ENCODE results near the gene OR51V1. TPM values are rescaled to one million over a fixed set of nuclear protein-coding genes. Genes with fewer than 3 reads are reported as not detected.
"Not testable (repeated sequence)": the region's sequence is repeated elsewhere in the genome, so short reads cannot be mapped to it uniquely, and the experiment has no call there.

Gene OR51V1
- total RNA-seq, 2 donors from 2014 or later: not detected

DNA sequence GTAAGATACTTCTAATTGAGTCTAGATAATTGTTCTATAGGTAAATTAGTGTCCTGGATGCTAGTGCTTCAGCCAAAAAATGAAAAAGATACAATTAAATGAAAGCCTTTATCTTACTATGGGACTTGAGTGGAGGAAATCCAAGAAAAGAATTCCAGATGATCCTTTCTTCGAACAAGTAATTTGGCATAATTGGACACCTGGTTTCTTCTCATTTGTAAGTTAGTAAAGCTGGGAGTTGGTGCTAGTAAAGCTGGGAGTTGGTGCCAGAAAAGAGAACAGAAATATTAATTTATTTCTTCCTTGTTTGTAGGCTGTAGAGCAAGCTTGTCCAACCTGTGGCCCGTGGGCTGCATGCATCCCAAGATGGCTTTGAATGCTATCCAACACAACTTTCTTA lies 12.3 kb downstream of the OR51V1 start:
- DNase-seq (no peak), ATAC-seq (no peak)
- intact Hi-C loops (cut with DNase I): no loop called here

DNA sequence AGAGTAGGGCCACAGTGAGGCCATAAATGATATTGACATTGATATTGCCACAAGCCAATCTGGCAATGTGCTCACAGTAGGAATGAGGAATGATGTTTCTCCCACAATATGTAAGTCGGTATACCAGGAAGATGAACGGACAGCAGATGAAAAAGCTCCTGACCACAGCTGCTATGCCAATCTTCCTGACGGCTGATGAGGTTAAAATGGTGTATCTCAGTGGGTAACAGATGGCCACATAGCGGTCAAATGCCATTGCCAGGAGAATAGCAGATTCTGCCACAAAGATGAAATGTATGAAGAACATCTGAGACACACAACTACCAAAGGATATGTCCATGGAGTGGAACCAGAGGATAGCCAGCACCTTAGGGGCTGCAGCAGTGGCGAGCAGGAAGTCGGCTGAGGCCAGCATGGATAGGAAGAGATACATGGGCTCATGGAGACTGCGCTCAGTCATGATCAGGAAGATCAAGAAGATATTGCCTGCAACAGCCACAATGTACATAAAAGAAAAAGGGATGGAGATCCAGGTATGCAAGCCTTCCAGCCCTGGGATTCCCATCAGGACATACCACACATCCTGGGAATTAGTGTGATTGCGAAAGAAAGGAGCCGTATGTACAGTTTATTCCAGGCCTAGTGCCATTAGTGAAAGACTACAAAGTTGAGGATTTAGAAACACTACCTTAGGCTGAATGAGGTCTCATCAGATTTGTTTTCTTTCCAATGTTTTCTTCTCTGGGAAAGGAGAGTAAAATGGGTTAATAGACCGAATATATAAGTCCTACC lies 22.2 kb downstream of the OR51V1 start:
- ATAC-seq: no peak
- intact Hi-C loops (cut with DNase I): no loop called here
- no peak for DNase-seq

DNA sequence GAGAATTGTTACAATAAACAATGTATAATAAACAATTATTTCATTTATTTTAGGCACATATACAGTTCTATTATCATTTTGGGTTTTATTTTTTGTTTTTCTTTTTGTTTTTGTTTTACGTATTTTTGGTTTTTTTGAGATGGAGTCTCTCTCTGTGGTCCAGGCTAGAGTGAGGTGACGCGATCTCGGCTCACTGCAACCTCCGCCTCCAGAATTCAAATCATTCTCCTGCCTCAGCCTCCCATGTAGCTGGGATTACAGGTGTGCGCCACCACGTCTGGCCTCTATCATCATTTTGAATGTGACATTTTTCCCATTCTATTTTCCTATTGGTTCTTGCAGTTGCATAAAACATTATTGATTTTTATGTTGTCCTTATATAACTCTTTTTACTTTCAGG lies 25.5 kb downstream of the OR51V1 start:
- DNase-seq: no peak
- intact Hi-C loops (cut with DNase I): no loop called here
- ATAC-seq: no peak

DNA sequence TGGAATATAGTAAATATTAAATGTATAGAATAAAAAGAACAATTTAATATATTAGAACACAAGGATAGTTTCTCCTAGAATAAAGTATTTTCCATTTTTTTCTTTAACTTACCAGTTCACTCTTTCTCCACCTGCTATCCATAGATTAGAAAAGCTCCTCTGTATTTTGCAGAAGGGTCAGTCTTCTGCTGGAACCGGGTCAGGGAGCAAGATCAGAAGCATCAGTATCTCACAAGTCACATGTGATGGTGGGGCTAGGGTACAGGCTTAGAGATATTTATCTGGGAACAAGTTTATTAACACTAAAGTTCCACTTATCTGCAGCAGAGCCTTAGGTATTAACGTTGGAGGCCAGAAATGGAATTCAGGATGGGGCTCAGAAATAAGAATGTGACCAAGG lies 28.6 kb downstream of the OR51V1 start:
- no peak for ATAC-seq

DNA sequence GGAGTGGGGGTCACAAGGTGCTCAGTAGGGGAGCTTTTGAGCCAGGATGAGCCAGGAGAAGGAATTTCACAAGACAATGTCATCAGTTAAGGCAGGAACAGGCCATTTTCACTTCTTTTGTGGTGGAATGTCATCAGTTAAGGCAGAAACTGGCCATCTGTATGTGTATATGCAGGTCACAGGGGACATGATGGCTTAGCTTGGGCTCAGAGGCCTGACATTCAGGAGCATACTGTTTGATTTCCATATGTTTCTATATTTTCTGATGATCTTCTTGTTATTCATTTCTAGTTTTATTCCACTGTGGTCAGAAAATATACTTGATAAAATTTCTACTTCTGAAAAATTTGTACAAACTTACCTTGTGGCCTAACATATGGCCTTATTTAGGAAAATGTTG lies 34.6 kb downstream of the OR51V1 start:
- DNase-seq; intact Hi-C loops (cut with DNase I); ATAC-seq: not testable (repeated sequence)

More for the DNA sequence above, 28.6 kb downstream of the OR51V1 start:
- intact Hi-C loops (cut with DNase I): no loop called here
- DNase-seq: no peak

DNA sequence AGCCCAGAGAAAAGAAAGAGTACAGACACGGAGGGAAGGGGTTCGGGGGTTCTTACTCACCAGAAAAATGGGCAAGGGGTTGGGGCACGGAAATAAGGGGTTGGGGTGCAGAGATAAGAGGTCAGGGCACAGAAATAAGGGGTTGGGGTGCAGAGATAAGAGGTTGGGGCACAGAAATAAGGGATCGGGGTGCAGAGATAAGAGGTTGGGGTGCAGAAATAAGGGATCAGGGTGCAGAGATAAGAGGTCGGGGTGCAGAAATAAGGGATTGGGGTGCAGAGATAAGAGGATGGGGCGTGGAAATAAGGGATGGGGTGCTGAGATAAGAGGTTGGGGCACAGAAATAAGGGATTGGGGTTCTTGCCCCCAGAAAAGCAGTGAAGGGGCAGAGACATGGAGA lies 35.7 kb downstream of the OR51V1 start:
- DNase-seq; ATAC-seq; intact Hi-C loops (cut with DNase I): not testable (repeated sequence)

DNA sequence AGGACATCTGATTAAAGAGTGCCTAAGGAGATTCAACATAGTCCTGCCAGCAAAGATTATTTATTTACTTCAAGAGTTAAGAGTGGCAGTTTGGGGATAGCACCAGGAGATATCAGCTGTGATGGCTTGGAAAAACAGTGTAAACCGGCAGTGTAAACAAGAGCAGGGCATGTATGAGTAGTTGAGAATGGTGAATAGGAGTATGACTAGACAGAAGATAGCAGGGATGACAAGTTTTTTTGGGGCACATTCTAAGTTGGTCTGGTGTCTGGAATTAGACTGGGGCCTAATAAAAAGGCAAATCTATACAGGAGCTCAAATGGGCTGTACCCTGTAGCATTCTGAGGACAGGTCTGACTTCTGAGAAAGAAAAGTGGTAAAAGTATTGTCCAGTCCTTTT lies 39.4 kb downstream of the OR51V1 start:
- intact Hi-C loops (cut with DNase I); DNase-seq; ATAC-seq: not testable (repeated sequence)

DNA sequence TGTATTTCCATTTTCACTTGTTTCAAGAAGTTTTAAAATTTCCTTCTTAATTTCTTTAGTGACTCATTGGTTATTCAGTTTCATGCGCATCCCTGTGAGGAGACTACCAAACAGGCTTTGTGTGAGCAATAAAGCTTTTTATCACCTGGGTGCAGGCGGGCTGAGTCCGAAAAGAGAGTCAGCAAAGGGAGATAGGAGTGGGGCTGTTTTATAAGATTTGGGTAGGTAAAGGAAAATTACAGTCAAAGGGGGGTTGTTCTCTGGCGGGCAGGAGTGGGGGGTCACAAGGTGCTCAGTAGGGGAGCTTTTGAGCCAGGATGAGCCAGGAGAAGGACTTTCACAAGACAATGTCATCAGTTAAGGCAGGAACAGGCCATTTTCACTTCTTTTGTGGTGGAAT lies 40.3 kb downstream of the OR51V1 start:
- DNase-seq; ATAC-seq; intact Hi-C loops (cut with DNase I): not testable (repeated sequence)

DNA sequence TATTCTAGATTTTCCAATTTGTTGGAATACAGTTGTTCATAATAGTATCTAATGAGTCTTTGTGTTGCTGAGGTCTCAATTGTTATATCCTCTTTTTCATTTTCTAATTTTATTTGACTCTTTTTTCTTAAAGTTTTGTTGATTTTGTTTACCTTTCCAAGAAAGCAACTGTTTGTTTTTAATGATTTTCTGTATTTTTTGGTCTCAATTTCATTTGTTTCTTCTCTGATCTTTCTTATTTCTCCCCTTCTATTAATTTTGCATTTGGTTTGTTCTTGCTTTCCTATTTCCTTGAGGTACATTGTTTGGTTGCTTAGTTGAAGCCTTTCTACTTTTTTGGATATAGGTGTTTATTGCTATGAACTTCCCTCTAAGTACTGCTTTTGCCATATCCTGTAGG lies 40.7 kb downstream of the OR51V1 start:
- no peak for ATAC-seq

DNA sequence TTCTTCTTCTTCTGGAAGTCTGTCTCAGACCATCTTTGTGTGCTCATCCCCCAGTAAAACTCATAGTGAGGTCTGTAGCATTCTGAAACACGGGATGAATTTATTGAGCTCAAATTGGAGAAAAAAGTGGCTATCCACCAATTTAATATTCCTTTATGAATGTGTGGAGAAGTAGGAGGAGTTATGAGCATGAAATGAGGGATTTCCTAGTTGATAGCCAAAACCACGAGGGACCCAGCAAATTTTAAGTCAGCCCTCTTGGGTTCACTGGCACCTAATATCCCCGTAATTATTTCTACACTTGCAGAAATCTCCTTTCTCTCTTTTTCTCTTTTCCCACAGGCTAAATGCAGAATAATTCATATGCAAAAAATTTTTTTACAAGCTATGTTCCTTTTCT lies 45.8 kb downstream of the OR51V1 start, which contains the start of gene OR52A1:
Gene OR52A1, minus strand, starts transcription at position 101 of the 400 bp plus-strand sequence. CDS start 2,388 bp downstream, outside the sequence.
- intact Hi-C loops (cut with DNase I): no loop called here
- DNase-seq: no peak
- no peak for ATAC-seq

More for the DNA sequence above, 40.7 kb downstream of the OR51V1 start:
- intact Hi-C loops (cut with DNase I): no loop called here
- DNase-seq: no peak

DNA sequence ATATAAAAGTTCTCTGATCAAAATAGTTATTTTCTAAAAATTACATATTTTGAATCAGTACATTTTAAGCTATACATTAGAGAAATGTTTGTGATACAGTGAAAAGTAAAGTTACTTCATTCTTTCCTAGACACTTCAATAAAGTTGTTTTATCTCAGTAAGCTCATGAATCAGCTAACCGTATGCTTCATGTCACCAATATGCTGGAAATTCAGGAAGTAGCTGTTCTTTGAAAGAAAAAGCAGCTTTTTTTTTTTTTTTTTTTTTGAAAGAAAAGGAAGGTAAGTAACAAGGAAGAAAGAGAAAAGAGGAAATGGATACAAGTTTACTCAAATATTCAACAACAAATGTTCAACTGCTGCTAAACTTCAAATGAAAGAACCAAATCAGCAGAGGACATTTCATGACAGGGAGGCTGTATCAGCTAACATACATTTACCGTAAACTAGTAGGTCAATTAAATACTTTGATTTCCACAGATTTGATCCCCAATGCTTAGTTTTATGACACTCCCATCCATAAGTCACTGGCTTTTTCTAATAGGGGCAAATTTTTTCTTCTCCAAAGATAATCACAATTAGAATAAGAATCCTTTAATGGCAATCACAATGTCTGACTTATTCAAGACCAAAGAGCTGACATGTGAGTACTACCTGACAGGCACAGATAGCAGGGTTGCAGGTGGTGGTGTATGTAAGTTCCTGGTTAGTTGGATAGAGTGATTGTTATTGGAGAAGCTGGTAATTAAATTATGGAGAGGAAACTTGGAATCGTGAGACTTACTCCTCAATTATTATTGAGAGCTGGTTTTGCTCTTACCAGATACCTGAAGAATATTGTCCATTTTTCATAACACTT lies 46.7 kb downstream of the OR51V1 start:
- DNase-seq (no peak), ATAC-seq (no peak)
- intact Hi-C loops (cut with DNase I): no loop called here

DNA sequence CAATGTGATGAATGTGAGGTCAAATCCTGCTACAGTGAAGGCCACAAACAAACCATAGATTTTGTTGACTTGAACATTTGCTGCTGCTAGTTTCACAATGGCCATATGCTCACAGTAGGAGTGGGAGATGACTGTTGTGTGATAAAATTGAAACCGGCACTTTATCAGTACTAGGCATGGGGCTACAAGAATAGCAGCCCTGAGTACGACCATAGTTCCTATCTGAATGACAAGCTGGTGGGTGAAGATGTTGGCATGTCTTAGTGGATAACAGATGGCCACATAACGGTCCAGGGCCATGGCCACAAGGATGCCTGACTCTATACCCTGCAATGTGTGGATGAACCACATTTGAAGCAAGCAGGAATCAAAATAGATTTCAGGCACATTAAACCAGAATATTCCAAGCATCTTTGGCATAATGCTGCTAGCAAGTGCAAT lies 48.7 kb downstream of the OR51V1 start:
- intact Hi-C loops (cut with DNase I): no loop called here
- ATAC-seq: no peak

More for the DNA sequence above, 48.7 kb downstream of the OR51V1 start:
- DNase-seq: no peak

Other genes with a start within 250 kb of the OR51V1 start
- not detected for gene OR51A2, start 245.0 kb downstream of the OR51V1 start, total RNA-seq
- gene OR51L1, start 205.8 kb downstream of the OR51V1 start, total RNA-seq: not detected
- not detected for gene OR52J3, start 154.2 kb downstream of the OR51V1 start, total RNA-seq
- gene OR52E2, start 141.1 kb downstream of the OR51V1 start, total RNA-seq: not detected
- gene OR52E1, start 131.1 kb downstream of the OR51V1 start, total RNA-seq: not detected
- not detected for gene OR52A5, start 62.3 kb downstream of the OR51V1 start, total RNA-seq
- not detected for gene OR52A1, start 45.9 kb downstream of the OR51V1 start, total RNA-seq
- 100 to 1,000 TPM in 1 of 2 donors, 10 to 100 TPM in 1; 77.3 to 264 TPM for gene HBB, start 26.4 kb upstream of the OR51V1 start, total RNA-seq
- gene HBD, start 33.8 kb upstream of the OR51V1 start, total RNA-seq: not detected
- gene HBG1, start 49.2 kb upstream of the OR51V1 start, total RNA-seq: not detected
- gene HBG2, start 54.1 kb upstream of the OR51V1 start, total RNA-seq: not detected
- gene HBE1, start 69.3 kb upstream of the OR51V1 start, total RNA-seq: not detected
- not detected for gene OR51B4, start 101.3 kb upstream of the OR51V1 start, total RNA-seq
- gene OR51B2, start 123.6 kb upstream of the OR51V1 start, total RNA-seq: not detected
- not detected for gene OR51B5, start 142.8 kb upstream of the OR51V1 start, total RNA-seq
- gene OR51B6, start 150.8 kb upstream of the OR51V1 start, total RNA-seq: not detected
- not detected for gene OR51M1, start 183.1 kb upstream of the OR51V1 start, total RNA-seq
- gene OR51Q1, start 221.4 kb upstream of the OR51V1 start, total RNA-seq: not detected
- not detected for gene OR51I1, start 240.8 kb upstream of the OR51V1 start, total RNA-seq
- gene OR51I2, start 248.6 kb upstream of the OR51V1 start, total RNA-seq: not detected

All from left cardiac atrium (tissue), 4 donors.